Spleen (tissue), 11 donors: ENCODE results near the gene HRH2. TPM values are rescaled to one million over a fixed set of nuclear protein-coding genes. Genes with fewer than 3 reads are reported as not detected.

Experiments used
- DNase-seq: peaks from one replicate; pipeline ENCODE4 v3.0.0-alpha.2; 2020
- H3K27ac ChIP-seq, 8 donors: fragments of 200-600 bp; sonication (generic) in 7 of 8; 1 replicate in 4 of 8; 2 replicates in 4 of 8; pipeline versions ENCODE4 v1.5.0 to v1.8.0; 2016 to 2021; ENCODE audit warnings: inconsistent platforms in 4 of 8, mild to moderate bottlenecking in 4 of 8, moderate library complexity in 1 of 8
- H3K27me3 ChIP-seq, 7 donors: fragments of 200-600 bp; sonication (generic) in 6 of 7; replicated peaks in 1 of 7; 1 replicate in 4 of 7; 2 replicates in 3 of 7; pipeline versions ENCODE4 v1.5.0 to v1.8.0; 2016 to 2021; ENCODE audit warnings: inconsistent platforms in 3 of 7, mild to moderate bottlenecking in 1 of 7
- H3K36me3 ChIP-seq, 6 donors: fragments of 200-600 bp; sonication (generic) in 5 of 6; 1 replicate in 4 of 6; 2 replicates in 2 of 6; pipeline versions ENCODE4 v1.5.0 to v1.8.0; 2016 to 2021; ENCODE audit warnings: inconsistent platforms in 2 of 6
- H3K4me1 ChIP-seq, 6 donors: fragments of 200-600 bp; sonication (generic) in 5 of 6; 1 replicate in 3 of 6; 2 replicates in 3 of 6; pipeline versions ENCODE4 v1.5.0 to v1.8.0; 2016 to 2021; ENCODE audit warnings: inconsistent platforms in 3 of 6
- H3K4me3 ChIP-seq, 8 donors: fragments of 200-600 bp; sonication (generic) in 7 of 8; 1 replicate in 4 of 8; 2 replicates in 4 of 8; pipeline versions ENCODE4 v1.5.0 to v1.8.0; 2016 to 2021; ENCODE audit warnings: inconsistent platforms in 4 of 8, mild to moderate bottlenecking in 4 of 8, moderate library complexity in 2 of 8
- H3K9me3 ChIP-seq, 8 donors: fragments of 200-600 bp; sonication (generic) in 7 of 8; 1 replicate in 4 of 8; 2 replicates in 4 of 8; pipeline versions ENCODE4 v1.5.0 to v1.8.0; 2016 to 2021; ENCODE audit warnings: inconsistent platforms in 4 of 8
- POLR2A ChIP-seq, 3 donors: fragments of 450-650 bp; IDR thresholded peaks; one replicate each; pipeline ENCODE4 v1.5.1; 2017; ENCODE audit warnings: antibody characterized with exemption in 3 of 3, mild to moderate bottlenecking in 1 of 3
- POLR2AphosphoS5 ChIP-seq, 3 donors: sonication (generic); formaldehyde crosslinking; IDR thresholded peaks; one replicate each; pipeline ENCODE4 v1.5.1; 2017; ENCODE audit warnings: antibody characterized with exemption in 3 of 3
- WGBS, 5 donors: extraction: QIAGEN DNeasy Blood & Tissue Kit in 3 of 5; methylation state at CpG; one replicate each; pipeline versions ENCODE4 v1.1.5 to v1.1.7; 2013 to 2018; 5-methylcytosine and 5-hydroxymethylcytosine counted together
- intact Hi-C: fragments of 100-400 bp; cut with DNase I; formaldehyde crosslinking; loops from one replicate; pipeline ENCODE4 v1.15.0; 2023; ENCODE audit warnings: low total_unique reads
- polyA plus RNA-seq, 3 donors: library from polyadenylated mRNA; stranded (reverse); fragments of 200-250 nt; gene quantifications; one replicate each; pipeline ENCODE4 v1.2.1, GENCODE V29; 2013
- total RNA-seq, 7 donors: library from RNA; depleted of rRNA in 3 of 7; stranded (reverse); fragments of >200 nt in 3 of 7; fragmentation: NEBNext Ultra II Directional in 4 of 7; extraction: Animal tissue kit (Norgen Biotek cat#: 25700) in 4 of 7; gene quantifications; one replicate each; pipeline versions ENCODE4 v1.1.0 to v1.2.1, GENCODE V29; 2016 to 2021
- TF ChIP-seq, protein P1 (sequence below), 11 experiments: fragments of 200-600 bp in 7 of 11; fragments of 450-650 bp in 4 of 11; sonication (generic) in 4 of 11; IDR thresholded peaks in 8 of 11; conservative IDR thresholded peaks in 3 of 11; 1 replicate in 7 of 11; 2 replicates in 4 of 11; pipeline versions ENCODE4 v1.4.0 to v1.8.0; 2016 to 2021; ENCODE audit warnings: antibody characterized with exemption in 11 of 11, inconsistent platforms in 4 of 11, mild to moderate bottlenecking in 1 of 11
- donor health status: healthy with polysubstance abuse.
- donor health status: DM: no; HTN: no; CAD: no; lungs with moderate emphysema.
- donor health status: DM: no; HTN: no; CAD: no.
- donor health status: Bipolar disorder and iron deficiency.
- donor health status: healthy.
- donor health status: DM: no; HTN: no; CAD: no.
- donor health status: DM: yes; HTN: yes; CAD: no.

The HRH2 gene
- total and polyA plus RNA-seq, 10 donors, result 1.9 to 85.2 (median 22.3) TPM

DNA sequence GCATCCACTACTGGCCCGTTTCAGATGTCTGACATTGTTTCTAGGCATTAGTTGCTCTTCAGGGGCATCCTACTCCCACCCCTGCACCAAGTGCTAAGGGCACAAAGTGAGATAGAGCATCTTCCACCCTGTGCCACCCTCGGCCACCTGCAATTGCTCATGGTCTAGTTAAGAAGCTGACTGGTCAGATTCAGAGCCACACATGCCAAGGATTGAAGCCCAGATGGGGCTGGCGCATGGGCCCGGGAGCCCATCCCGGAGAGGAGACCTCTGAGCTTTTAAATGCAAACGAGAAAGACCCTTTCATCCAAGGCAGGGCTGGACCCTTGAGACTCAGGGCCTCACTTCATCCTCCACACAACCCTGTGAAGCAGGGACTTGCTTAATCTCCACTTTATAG lies 28.5 kb downstream of the HRH2 start:
- TF ChIP-seq POLR2AphosphoS5 (IDR thresholded peaks at IDR 0.05), result no peak
- peak; percentile 39 for DNase-seq
- Histone ChIP-seq H3K27ac (peak overlapping the region in 2 of 8 donors; percentile 84 to 90), H3K4me1 (peaks cover 0 to 61% (median 17%) of the 10 kb centered on the region in 6 donors), H3K4me3 (no peak overlapping the region), H3K36me3 (peaks cover 0 to 60% (median 5%) of the 10 kb centered on the region in 6 donors), H3K27me3 (peaks cover 0 to 10% (median 0%) of the 10 kb centered on the region in 7 donors), H3K9me3 (no peaks in the 10 kb centered on the region)
- intact Hi-C loops, result no loop called here
- 85 to 92% (median 87%) methylated on average over 6 of the region's 6 CpGs for WGBS, 5 donors

DNA sequence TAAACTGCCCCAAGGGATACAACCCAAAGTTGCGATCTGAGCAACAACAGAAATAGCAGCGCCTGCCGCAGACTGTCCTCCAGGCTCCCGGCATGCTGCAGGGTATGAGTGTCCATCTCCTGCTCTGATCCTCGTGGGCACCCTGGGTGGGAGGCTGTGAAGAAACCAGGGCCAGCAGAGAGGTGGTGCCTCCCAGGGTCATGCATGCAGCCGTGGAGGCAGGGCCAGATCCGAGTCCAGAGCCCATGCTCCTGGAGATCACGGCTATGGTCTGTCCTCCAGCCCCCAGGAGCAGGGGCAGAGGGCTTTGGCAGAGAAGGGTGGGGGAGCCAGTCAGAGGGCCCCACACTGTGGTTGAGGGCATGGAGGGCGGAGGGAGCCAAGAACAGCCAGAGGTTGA lies 29.0 kb downstream of the HRH2 start:
- peak overlapping the region in 3 of 8 donors; percentile 83 to 90 (median 84) for H3K27ac ChIP-seq
- WGBS, 5 donors, result 77 to 92% (median 86%) methylated on average over 6 to 9 of the region's 9 CpGs

DNA sequence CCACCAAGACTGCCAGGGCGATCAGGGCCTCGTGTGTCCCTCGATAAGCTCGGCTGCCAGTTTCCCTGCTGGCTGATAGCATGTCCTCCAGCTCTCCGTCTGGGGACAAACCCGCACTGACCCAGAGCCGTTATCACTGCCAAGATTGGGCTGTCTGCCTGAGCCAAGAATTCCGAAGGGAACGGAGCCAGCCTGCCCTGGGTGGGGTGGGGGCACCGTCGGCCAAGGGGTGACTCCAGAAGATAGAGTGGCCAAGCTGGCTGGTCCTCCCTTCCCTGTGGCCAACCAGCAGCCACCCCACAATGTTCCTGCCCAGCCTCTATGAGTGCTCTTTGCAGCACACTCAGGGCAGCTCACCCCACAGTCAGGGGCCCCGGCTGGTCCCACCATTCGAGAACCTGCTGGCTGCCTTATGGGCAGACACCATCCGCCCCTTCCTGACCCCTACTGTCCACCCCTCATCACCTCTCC lies 29.4 kb downstream of the HRH2 start:
- DNase-seq, result peak; percentile 77
- Histone ChIP-seq H3K4me1 (peaks cover 0 to 70% (median 19%) of the 10 kb centered on the region in 6 donors), H3K27ac (peak overlapping the region in 3 of 8 donors; percentile 83 to 90 (median 84)), H3K4me3 (no peak overlapping the region), H3K27me3 (peaks cover 0 to 10% (median 0%) of the 10 kb centered on the region in 7 donors), H3K9me3 (no peaks in the 10 kb centered on the region), H3K36me3 (peaks cover 0 to 59% (median 5%) of the 10 kb centered on the region in 6 donors)
- peak in 1 of 3 donors; percentile 54 for TF ChIP-seq POLR2AphosphoS5 (IDR thresholded peaks at IDR 0.05)
- TF ChIP-seq, protein P1, sequence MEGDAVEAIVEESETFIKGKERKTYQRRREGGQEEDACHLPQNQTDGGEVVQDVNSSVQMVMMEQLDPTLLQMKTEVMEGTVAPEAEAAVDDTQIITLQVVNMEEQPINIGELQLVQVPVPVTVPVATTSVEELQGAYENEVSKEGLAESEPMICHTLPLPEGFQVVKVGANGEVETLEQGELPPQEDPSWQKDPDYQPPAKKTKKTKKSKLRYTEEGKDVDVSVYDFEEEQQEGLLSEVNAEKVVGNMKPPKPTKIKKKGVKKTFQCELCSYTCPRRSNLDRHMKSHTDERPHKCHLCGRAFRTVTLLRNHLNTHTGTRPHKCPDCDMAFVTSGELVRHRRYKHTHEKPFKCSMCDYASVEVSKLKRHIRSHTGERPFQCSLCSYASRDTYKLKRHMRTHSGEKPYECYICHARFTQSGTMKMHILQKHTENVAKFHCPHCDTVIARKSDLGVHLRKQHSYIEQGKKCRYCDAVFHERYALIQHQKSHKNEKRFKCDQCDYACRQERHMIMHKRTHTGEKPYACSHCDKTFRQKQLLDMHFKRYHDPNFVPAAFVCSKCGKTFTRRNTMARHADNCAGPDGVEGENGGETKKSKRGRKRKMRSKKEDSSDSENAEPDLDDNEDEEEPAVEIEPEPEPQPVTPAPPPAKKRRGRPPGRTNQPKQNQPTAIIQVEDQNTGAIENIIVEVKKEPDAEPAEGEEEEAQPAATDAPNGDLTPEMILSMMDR (IDR thresholded peaks at IDR 0.05 in 8 of 11, conservative IDR thresholded peaks at IDR 0.05 in 3 of 11), result no peak
- intact Hi-C loops, result no loop called here
- WGBS, 5 donors, result 72 to 93% (median 86%) methylated on average over 10 to 14 of the region's 14 CpGs

More for the DNA sequence above, 29.0 kb downstream of the HRH2 start:
- H3K4me3 ChIP-seq, result no peak overlapping the region
- H3K27me3 ChIP-seq, result peaks cover 0 to 10% (median 0%) of the 10 kb centered on the region in 7 donors
- no peak for DNase-seq
- H3K4me1 ChIP-seq, result peaks cover 0 to 65% (median 17%) of the 10 kb centered on the region in 6 donors
- TF ChIP-seq POLR2A (IDR thresholded peaks at IDR 0.05) (no peak), POLR2AphosphoS5 (IDR thresholded peaks at IDR 0.05) (peak in 1 of 3 donors; percentile 51)
- TF ChIP-seq, protein P1 (IDR thresholded peaks at IDR 0.05 in 8 of 11, conservative IDR thresholded peaks at IDR 0.05 in 3 of 11), result no peak
- no peaks in the 10 kb centered on the region for H3K9me3 ChIP-seq
- peaks cover 0 to 60% (median 5%) of the 10 kb centered on the region in 6 donors for H3K36me3 ChIP-seq
- intact Hi-C loops, result no loop called here

DNA sequence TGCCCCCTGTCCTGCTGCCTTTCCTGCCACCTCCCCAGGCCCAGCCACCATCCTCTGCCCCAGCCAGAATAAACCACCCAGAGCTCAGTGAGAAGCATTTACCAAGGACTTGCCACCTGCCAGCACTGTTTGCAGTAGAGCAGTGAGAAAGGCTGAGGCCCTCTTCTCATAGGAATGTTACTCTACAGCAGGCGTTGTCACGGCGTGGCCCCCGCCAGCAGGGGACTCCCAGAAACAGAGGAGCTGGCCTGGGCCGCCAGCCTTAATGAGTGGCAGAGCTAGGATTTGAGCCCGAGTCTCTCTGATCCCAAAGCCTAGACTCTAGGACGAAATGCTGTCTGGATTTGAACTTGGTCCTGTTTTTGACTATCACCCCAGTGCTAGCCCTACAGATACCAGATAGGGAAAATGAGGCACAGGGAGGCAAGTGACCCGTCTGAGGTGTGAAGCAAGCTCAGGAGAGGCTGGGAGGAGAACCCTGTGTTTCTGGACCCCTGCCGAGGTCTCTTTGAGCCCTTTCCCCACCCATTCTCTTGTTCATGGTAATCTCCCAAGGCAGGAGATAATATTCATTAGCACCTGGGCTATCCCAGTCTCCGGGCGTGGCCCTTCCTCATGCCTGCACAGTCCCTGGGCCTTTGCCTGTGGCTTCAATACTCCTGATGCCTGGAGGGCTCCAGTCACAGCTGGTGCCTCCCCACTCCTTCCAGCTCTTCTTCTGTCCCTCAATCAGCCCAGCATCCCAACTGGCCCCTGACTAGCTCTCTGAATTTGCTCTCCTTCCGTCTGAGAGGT lies 30.7 kb downstream of the HRH2 start:
- H3K27ac ChIP-seq, result peak overlapping the region in 7 of 8 donors; percentile 17 to 90 (median 64)
- DNase-seq, result peak; percentile 69
- H3K4me1 ChIP-seq, result peaks cover 0 to 82% (median 25%) of the 10 kb centered on the region in 6 donors
- 76 to 86% (median 81%) methylated on average over 11 to 12 of the region's 12 CpGs for WGBS, 5 donors
- H3K9me3 ChIP-seq, result no peaks in the 10 kb centered on the region
- peaks cover 0 to 51% (median under 1%) of the 10 kb centered on the region in 6 donors for H3K36me3 ChIP-seq
- intact Hi-C loops, result no loop called here
- TF ChIP-seq POLR2A (IDR thresholded peaks at IDR 0.05), result no peak
- TF ChIP-seq, protein P1 (IDR thresholded peaks at IDR 0.05 in 8 of 11, conservative IDR thresholded peaks at IDR 0.05 in 3 of 11), result no peak
- no peak for TF ChIP-seq POLR2AphosphoS5 (IDR thresholded peaks at IDR 0.05)
- peak overlapping the region in 1 of 8 donors; percentile 5 for H3K4me3 ChIP-seq
- H3K27me3 ChIP-seq, result peaks cover 0 to 10% (median 0%) of the 10 kb centered on the region in 7 donors
